OCI-LY3 (cell line): ENCODE measurements around the gene SLC34A1.

Source experiments
- H2AFZ ChIP-seq: fragments of 200-600, 300-600 bp; shearing (Covaris generic); 2 replicates; pipeline ENCODE4 v1.6.0; 2014; ENCODE audit warnings: antibody characterized with exemption, low read depth, low read length
- H3K27ac ChIP-seq: fragments of 200-600, 300-600 bp; sonication (generic); 2 replicates; pipeline ENCODE4 v1.5.1; 2014; ENCODE audit warnings: mild to moderate bottlenecking, low read length, moderate library complexity, mixed read lengths
- H3K27me3 ChIP-seq: fragments of 200-600, 300-600 bp; sonication (generic); 2 replicates; pipeline ENCODE4 v1.6.1; 2014; ENCODE audit warnings: low read depth, low read length, mixed read lengths
- H3K36me3 ChIP-seq: fragments of 200-600, 300-600 bp; sonication (generic); replicated peaks from 2 replicates; pipeline ENCODE3; 2014; ENCODE audit warnings: low read depth, low read length, mixed read lengths
- H3K4me1 ChIP-seq: fragments of 300-600, 200-600 bp; sonication (generic); 2 replicates; pipeline ENCODE4 v1.6.1; 2014; ENCODE audit warnings: low read length, mixed read lengths
- H3K4me2 ChIP-seq: fragments of 200-600, 300-600 bp; sonication (generic); 2 replicates; pipeline ENCODE4 v1.6.1; 2014; ENCODE audit warnings: low read length, mixed read lengths
- H3K4me3 ChIP-seq: fragments of 300-600, 200-600 bp; sonication (generic); 2 replicates; pipeline ENCODE4 v1.5.1; 2014; ENCODE audit warnings: antibody characterized with exemption, mild to moderate bottlenecking, low read length, moderate library complexity
- H3K79me2 ChIP-seq: fragments of 300-600, 200-600 bp; shearing (Covaris generic); 2 replicates; pipeline ENCODE4 v1.6.1; 2014; ENCODE audit warnings: mild to moderate bottlenecking, low read length, mixed read lengths
- H3K9ac ChIP-seq: fragments of 300-600, 200-600 bp; shearing (Covaris generic); 2 replicates; pipeline ENCODE4 v1.6.0; 2014; ENCODE audit warnings: mild to moderate bottlenecking, low read length, moderate library complexity
- H3K9me3 ChIP-seq: fragments of 200-600, 300-600 bp; shearing (Covaris generic); 2 replicates; pipeline ENCODE4 v1.6.1; 2014; ENCODE audit warnings: low read length, mixed read lengths; ENCODE audit not compliant: insufficient read depth
- H4K20me1 ChIP-seq: fragments of 200-600, 300-600 bp; sonication (generic); 2 replicates; pipeline ENCODE4 v1.6.1; 2016; ENCODE audit warnings: low read length, mixed read lengths; ENCODE audit not compliant: insufficient read depth
- EZH2phosphoT487 ChIP-seq: fragments of 200-600 bp; shearing (Covaris generic); IDR thresholded peaks from 2 replicates; pipeline ENCODE4 v1.6.1; 2018; ENCODE audit warnings: antibody characterized with exemption, mixed run types, low read depth
- TF ChIP-seq, protein P1 (sequence below): fragments of 200-600, 300-600 bp; sonication (generic); IDR thresholded peaks from 2 replicates; pipeline ENCODE4 v1.5.1; 2014; ENCODE audit warnings: antibody characterized with exemption, low read length, low read depth

The SLC34A1 gene

DNA sequence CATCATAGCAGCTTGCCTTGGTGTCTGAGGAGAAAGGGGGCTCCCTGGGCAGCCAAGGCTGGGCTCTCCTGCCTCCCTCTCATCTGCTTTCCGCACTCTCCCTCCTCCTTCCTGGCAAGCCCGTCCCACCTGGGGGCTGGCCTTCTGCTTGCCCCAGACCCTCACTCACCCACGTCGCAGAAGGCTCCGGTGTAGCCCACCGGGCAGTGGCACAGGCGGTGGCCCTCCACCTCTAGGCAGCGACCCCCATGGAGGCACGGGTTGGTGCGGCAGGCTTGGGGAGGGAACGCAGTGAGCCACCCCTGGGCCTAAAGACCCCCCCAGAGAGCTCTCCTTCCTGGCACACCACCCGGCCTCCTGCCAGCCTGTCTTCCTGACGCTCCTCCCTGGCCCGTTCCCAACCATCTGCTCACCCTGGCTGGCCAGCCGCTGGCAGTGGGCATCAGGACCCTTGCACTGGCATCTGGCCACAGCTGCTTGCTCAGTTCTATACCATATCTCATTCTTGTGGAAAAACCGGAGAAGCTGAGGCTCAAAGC, 20.5 kb downstream of the SLC34A1 start:
- peak overlapping the region; percentile 40; the same call in 1 of the 2 replicates for H2AFZ ChIP-seq
- peak overlapping the region; percentile 61 for H3K9ac ChIP-seq
- no peaks in the 10 kb centered on the region for H3K79me2 ChIP-seq
- peak overlapping the region; percentile 82 for H3K4me3 ChIP-seq
- H3K4me1 ChIP-seq = peaks cover 19% of the 10 kb centered on the region
- H3K4me2 ChIP-seq = peak overlapping the region; percentile 94
- no peaks in the 10 kb centered on the region for H4K20me1 ChIP-seq
- no peaks in the 10 kb centered on the region for H3K9me3 ChIP-seq
- H3K36me3 ChIP-seq = no peaks in the 10 kb centered on the region
- no peak overlapping the region for H3K27ac ChIP-seq
- no peak for TF ChIP-seq EZH2phosphoT487
- TF ChIP-seq, protein P1, sequence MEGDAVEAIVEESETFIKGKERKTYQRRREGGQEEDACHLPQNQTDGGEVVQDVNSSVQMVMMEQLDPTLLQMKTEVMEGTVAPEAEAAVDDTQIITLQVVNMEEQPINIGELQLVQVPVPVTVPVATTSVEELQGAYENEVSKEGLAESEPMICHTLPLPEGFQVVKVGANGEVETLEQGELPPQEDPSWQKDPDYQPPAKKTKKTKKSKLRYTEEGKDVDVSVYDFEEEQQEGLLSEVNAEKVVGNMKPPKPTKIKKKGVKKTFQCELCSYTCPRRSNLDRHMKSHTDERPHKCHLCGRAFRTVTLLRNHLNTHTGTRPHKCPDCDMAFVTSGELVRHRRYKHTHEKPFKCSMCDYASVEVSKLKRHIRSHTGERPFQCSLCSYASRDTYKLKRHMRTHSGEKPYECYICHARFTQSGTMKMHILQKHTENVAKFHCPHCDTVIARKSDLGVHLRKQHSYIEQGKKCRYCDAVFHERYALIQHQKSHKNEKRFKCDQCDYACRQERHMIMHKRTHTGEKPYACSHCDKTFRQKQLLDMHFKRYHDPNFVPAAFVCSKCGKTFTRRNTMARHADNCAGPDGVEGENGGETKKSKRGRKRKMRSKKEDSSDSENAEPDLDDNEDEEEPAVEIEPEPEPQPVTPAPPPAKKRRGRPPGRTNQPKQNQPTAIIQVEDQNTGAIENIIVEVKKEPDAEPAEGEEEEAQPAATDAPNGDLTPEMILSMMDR = no peak
- peaks cover 17% of the 10 kb centered on the region for H3K27me3 ChIP-seq

DNA sequence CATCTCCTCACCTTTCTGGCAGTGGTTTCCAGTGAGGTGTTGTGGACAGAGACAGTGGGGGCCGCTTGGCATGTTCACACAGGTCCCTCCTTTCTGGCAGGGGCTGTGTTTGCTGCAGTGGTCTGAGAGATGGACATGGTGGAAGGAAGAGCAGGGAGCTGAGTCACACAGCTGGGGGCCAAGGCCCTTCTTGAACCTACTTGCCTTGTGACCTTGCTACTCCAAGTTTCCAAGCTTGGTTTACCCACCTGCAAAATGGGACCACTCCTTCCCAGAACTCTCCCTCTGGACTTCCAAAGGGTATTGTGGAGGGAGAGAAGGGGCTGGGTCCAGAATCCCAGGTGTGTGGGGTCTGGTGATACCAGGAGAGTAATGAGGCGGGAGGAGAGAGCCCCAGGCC, 21.1 kb downstream of the SLC34A1 start:
- no peak overlapping the region for H2AFZ ChIP-seq
- peaks cover 17% of the 10 kb centered on the region for H3K27me3 ChIP-seq
- H4K20me1 ChIP-seq = no peaks in the 10 kb centered on the region
- peaks cover 19% of the 10 kb centered on the region for H3K4me1 ChIP-seq
- no peak overlapping the region for H3K4me3 ChIP-seq
- H3K4me2 ChIP-seq = 0 out of 2 replicates have a peak overlapping the region, but pooled peaks have one; percentile 16
- H3K9me3 ChIP-seq = no peaks in the 10 kb centered on the region
- TF ChIP-seq EZH2phosphoT487 = no peak
- TF ChIP-seq, protein P1 = no peak
- no peak overlapping the region for H3K9ac ChIP-seq
- no peaks in the 10 kb centered on the region for H3K79me2 ChIP-seq
- no peak overlapping the region for H3K27ac ChIP-seq
- no peaks in the 10 kb centered on the region for H3K36me3 ChIP-seq

DNA sequence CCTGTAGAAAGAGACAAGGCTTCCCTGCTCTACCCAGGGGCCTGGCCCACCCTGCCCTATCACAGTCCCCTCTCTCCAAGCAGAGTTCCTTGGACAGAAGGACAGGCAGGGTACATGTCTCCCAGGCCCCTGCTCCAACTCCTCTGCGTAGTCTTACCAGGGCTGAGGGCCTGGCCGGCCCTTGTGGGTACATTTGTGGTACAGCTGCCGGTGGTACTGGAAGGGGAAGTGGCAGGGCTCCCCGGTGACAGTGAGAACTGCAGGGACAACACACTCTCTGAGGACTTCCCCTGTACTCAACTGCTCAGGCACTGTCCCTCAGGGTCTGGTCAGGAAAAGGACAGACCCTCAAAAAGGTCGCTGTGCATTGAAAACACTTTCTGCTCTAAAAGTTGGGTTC, 21.6 kb downstream of the SLC34A1 start:
- Histone ChIP-seq H3K4me3 (no peak overlapping the region), H3K27me3 (peaks cover 17% of the 10 kb centered on the region), H3K4me2 (0 out of 2 replicates have a peak overlapping the region, but pooled peaks have one; percentile 16), H3K9ac (no peak overlapping the region), H3K9me3 (no peaks in the 10 kb centered on the region), H4K20me1 (no peaks in the 10 kb centered on the region), H3K4me1 (peaks cover 19% of the 10 kb centered on the region), H3K79me2 (no peaks in the 10 kb centered on the region), H3K36me3 (no peaks in the 10 kb centered on the region), H2AFZ (no peak overlapping the region; the same call in 1 of the 2 replicates), H3K27ac (no peak overlapping the region)
- TF ChIP-seq, protein P1 = no peak
- no peak for TF ChIP-seq EZH2phosphoT487

DNA sequence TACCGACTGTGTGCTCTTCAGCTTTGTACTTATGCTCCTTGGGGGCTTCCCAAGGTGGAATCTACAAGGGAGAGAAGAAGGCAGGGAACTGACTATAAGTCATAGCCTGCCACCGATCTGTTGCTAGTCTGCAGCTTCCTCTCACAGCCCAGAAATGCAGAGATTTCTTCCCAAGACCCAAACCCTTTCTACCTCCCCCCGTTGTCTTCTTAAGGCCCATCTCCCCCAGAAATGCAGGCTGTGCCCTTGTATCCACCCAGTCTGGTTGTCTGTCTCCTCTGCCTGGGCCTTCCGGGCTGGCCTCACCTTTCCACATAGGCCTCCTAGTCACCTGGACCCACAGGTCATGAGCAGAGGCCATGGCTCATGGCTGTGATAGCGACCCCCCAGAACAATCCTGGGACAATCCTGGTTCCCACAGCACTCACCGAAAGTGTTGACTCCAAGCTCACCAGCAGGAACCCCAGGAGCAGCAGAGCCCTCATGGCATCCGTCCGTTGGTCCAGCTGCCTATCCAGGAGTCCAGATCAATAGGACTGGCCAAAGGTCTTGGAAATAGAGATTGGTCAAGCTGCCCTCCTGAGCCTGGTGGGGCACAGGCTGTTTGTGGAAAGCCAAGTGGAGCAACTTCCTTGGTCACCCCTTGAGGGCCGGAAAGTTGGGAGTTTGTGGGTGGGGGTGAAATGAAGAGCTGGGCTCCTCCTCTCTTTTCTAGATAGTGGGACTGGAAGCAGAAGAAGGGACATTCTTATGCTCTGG, 25.0 kb downstream of the SLC34A1 start, which contains the start of gene F12:
Gene F12 (minus strand): TSS at position 522 of the 759 bp plus-strand sequence. CDS start 37 bp downstream, at position 485.
- Histone ChIP-seq H3K9me3 (no peaks in the 10 kb centered on the region), H3K4me1 (peaks cover 23% of the 10 kb centered on the region), H3K4me2 (no peak within 1 kb of the TSS), H3K36me3 (no peaks in the 10 kb centered on the region), H3K9ac (no peak within 1 kb of the TSS), H4K20me1 (no peaks in the 10 kb centered on the region), H3K27ac (no peak within 1 kb of the TSS), H3K4me3 (no peak within 1 kb of the TSS), H3K27me3 (peaks cover 9% of the 10 kb centered on the region), H2AFZ (no peak within 1 kb of the TSS), H3K79me2 (no peaks in the 10 kb centered on the region)
- no peak for TF ChIP-seq EZH2phosphoT487
